Measurements from ENCODE around the gene EIF2D. TPM values are rescaled to one million over a fixed set of nuclear protein-coding genes. Genes with fewer than 3 reads are reported as not detected.

Gene EIF2D
- total and polyA plus RNA-seq, 2 of the 13 experiments (the other 11 are each of a cell fraction or from before 2014, with no cell fraction given) = 45.1 to 64.9 TPM

DNA sequence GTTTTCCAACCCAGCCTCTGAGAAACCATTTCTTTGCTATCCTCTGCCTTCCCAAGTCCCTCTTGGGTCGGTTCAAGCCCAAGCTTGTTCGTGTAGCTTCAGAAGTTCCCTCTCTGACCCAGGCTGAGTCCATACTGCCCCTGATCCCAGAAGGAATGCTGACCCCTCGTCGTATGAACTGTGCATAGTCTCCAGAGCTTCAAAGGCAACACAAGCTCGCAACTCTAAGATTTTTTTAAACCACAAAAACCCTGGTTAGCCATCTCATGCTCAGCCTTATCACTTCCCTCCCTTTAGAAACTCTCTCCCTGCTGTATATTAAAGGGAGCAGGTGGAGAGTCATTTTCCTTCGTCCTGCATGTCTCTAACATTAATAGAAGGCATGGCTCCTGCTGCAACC, 23.8 kb downstream of the EIF2D start:
- no peak for ATAC-seq
- Histone ChIP-seq H3K9me3 (ENCODE audit: low read length) (no peaks in the 10 kb centered on the region), H3K36me3 (replicated peaks in 1 of 2; ENCODE audit: control insufficient read depth in 1 of 2, insufficient read depth in 2 of 2, low read length in 2 of 2) (peaks cover 11 to 44% of the 10 kb centered on the region in 2 experiments), H3K4me2 (ENCODE audit: low read depth, low read length) (no peak overlapping the region), H2AFZ (ENCODE audit: low read length) (no peak overlapping the region), H3K27me3 (ENCODE audit: control insufficient read depth in 1 of 2, insufficient read depth in 2 of 2, low read length in 2 of 2) (no peaks in the 10 kb centered on the region), H4K20me1 (ENCODE audit: insufficient read depth, low read length) (no peaks in the 10 kb centered on the region), H3K27ac (ENCODE audit: extremely low read length, insufficient read depth, low read length) (no peak overlapping the region), H3K79me2 (ENCODE audit: insufficient read depth, low read length) (no peaks in the 10 kb centered on the region), H3K4me3 (replicated peaks in 1 of 3; ENCODE audit: insufficient read depth in 1 of 3, low read depth in 2 of 3, low read length in 3 of 3) (no peak overlapping the region), H3K4me1 (ENCODE audit: insufficient read depth, low read length) (no peaks in the 10 kb centered on the region), H3K9ac (ENCODE audit: insufficient read depth, low read depth, low read length) (no peak overlapping the region)
- 94% methylated on average over 6 of the region's 6 CpGs for WGBS (ENCODE audit: low lambda C conversion rate)
- no peak for DNase-seq (ENCODE audit: low spot score)
- in situ Hi-C loops (cut with HindIII; ENCODE audit: extremely low pct_ligation_motif_present, low pct_unique_long_range_greater_than_20kb) (no loop called here), intact Hi-C loops (cut with micrococcal nuclease; ENCODE audit: unreplicated experiment) (no loop called here)
- FAIRE-seq = no peak
- TF ChIP-seq SATB2 (CRISPR knock-in tag; IDR thresholded peaks at IDR 0.05) (no peak), FOXP1 (IDR thresholded peaks at IDR 0.05) (no peak), FOXP1 (CRISPR knock-in tag; IDR thresholded peaks at IDR 0.05) (no peak), MAFG (CRISPR knock-in tag; IDR thresholded peaks at IDR 0.05) (no peak), ZNF703 (CRISPR knock-in tag; IDR thresholded peaks at IDR 0.05; ENCODE audit: borderline replicate concordance) (no peak), ZNF781 (CRISPR knock-in tag; IDR thresholded peaks at IDR 0.05; ENCODE audit: borderline replicate concordance, not compliant biosample characterization) (no peak)
- TF ChIP-seq, protein P1, sequence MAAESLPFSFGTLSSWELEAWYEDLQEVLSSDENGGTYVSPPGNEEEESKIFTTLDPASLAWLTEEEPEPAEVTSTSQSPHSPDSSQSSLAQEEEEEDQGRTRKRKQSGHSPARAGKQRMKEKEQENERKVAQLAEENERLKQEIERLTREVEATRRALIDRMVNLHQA (CRISPR knock-in tag; IDR thresholded peaks at IDR 0.05) = no peak
- TF ChIP-seq, protein P2, sequence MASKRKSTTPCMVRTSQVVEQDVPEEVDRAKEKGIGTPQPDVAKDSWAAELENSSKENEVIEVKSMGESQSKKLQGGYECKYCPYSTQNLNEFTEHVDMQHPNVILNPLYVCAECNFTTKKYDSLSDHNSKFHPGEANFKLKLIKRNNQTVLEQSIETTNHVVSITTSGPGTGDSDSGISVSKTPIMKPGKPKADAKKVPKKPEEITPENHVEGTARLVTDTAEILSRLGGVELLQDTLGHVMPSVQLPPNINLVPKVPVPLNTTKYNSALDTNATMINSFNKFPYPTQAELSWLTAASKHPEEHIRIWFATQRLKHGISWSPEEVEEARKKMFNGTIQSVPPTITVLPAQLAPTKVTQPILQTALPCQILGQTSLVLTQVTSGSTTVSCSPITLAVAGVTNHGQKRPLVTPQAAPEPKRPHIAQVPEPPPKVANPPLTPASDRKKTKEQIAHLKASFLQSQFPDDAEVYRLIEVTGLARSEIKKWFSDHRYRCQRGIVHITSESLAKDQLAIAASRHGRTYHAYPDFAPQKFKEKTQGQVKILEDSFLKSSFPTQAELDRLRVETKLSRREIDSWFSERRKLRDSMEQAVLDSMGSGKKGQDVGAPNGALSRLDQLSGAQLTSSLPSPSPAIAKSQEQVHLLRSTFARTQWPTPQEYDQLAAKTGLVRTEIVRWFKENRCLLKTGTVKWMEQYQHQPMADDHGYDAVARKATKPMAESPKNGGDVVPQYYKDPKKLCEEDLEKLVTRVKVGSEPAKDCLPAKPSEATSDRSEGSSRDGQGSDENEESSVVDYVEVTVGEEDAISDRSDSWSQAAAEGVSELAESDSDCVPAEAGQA (IDR thresholded peaks at IDR 0.05; ENCODE audit: low read depth) = no peak
- TF ChIP-seq, protein P2 (CRISPR knock-in tag; IDR thresholded peaks at IDR 0.05; ENCODE audit: borderline replicate concordance) = no peak
- TF ChIP-seq, protein P3, sequence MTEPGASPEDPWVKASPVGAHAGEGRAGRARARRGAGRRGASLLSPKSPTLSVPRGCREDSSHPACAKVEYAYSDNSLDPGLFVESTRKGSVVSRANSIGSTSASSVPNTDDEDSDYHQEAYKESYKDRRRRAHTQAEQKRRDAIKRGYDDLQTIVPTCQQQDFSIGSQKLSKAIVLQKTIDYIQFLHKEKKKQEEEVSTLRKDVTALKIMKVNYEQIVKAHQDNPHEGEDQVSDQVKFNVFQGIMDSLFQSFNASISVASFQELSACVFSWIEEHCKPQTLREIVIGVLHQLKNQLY (CRISPR knock-in tag; IDR thresholded peaks at IDR 0.05) = no peak
- CTCF ChIA-PET (ENCODE audit: low intra/inter-chr PET ratio, low total read pairs) = no interaction called here
- no TSS peak for BruUV-seq (replicated peaks)
- POLR2A ChIA-PET = no interaction called here
